ENCODE measurements around the gene FRAS1.
"Not testable (repeated sequence)": the region's sequence is repeated elsewhere in the genome, so short reads cannot be mapped to it uniquely, and the experiment has no call there.

FRAS1 gene

DNA sequence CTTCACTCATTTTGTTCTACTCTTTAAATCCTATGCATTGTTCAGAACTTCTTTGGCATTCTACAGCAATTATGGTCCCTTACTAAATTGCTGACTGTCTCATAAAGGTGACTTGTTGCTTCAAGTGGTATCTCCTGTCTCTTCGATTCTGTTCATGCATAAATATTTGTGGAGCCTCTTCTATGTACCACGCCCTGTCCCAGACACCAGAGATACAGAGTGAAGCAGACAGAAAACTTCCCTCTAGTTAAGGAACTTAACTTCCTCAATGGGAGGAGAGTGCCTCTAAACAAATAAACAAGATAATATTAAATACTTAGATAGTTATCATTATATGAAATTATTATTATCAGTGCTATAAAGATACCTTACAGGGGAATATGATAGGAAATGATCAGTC, 235.7 kb downstream of the FRAS1 start:
- FAIRE-seq, result no peak
- TF ChIP-seq, protein P1, sequence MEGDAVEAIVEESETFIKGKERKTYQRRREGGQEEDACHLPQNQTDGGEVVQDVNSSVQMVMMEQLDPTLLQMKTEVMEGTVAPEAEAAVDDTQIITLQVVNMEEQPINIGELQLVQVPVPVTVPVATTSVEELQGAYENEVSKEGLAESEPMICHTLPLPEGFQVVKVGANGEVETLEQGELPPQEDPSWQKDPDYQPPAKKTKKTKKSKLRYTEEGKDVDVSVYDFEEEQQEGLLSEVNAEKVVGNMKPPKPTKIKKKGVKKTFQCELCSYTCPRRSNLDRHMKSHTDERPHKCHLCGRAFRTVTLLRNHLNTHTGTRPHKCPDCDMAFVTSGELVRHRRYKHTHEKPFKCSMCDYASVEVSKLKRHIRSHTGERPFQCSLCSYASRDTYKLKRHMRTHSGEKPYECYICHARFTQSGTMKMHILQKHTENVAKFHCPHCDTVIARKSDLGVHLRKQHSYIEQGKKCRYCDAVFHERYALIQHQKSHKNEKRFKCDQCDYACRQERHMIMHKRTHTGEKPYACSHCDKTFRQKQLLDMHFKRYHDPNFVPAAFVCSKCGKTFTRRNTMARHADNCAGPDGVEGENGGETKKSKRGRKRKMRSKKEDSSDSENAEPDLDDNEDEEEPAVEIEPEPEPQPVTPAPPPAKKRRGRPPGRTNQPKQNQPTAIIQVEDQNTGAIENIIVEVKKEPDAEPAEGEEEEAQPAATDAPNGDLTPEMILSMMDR (IDR thresholded peaks at IDR 0.05; ENCODE audit: insufficient read depth, missing control alignments), result no peak
- no peak for DNase-seq (ENCODE audit: insufficient read length, low spot score)

DNA sequence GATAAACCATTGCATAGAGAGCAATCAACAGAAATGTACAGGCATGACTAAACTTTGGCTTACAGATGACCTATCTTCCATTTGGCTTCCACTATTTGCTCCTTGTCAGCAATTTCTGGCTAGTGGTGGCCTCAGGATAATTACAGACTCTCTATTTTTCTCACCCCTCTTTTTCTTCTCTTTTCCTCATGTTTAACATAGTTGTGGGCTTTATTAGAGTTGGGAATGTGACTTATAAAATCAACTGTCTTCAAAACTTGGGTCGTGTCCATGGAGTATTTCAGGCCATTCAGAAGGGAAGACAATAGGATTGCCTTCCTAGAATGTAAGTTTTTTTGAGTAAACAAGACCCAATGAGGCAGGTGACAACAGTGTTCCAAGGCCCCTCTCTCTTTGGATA, 236.2 kb downstream of the FRAS1 start:
- no peak for FAIRE-seq
- no peak for DNase-seq (ENCODE audit: insufficient read length, low spot score)
- TF ChIP-seq, protein P1 (IDR thresholded peaks at IDR 0.05; ENCODE audit: insufficient read depth, missing control alignments), result no peak

DNA sequence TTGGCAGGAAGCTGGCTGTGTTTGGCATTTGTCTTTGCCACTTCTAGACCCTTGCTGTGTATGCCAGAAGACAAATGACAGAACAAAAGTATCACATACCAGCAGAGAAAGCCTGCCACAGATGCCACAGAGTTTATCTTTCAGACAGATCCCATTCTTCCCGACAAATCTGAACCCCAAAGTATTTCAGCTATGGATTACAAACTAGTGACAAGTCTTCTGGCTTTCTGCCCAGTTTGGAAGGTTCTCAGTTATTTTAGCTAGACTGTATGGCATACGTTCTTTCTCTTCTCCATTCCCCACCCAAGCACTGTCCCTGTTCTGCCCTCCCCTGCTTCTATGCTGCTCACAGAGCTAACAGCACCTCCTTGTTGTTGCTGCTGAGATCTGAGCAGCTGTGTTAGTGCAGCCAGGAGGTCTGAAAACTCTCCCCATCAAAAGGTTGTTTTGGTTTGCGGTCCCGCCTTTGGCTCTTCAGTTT, 236.7 kb downstream of the FRAS1 start:
- DNase-seq (ENCODE audit: insufficient read length, low spot score) (no peak), FAIRE-seq (no peak)
- TF ChIP-seq, protein P1 (IDR thresholded peaks at IDR 0.05; ENCODE audit: insufficient read depth, missing control alignments), result no peak

DNA sequence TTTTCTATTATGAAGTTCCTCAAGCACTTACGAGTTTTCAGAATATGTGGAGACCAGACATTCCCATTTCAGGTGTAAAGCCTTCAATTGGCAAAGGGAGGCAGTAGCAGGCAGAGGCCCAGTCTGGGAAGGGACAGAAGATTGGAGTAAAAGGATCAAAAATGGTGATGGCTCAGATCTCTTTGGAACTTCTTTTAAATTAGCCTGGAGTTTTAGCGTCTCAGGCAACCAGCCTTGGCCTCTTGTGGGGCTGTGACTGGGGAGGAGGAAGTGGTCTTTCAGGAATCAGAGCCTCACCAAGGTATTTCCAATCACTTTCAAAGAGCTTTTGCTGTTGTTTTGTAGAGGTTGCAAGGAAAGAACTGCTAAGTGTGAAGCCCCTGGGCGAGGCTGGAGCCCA, 239.1 kb downstream of the FRAS1 start:
- TF ChIP-seq, protein P1 (IDR thresholded peaks at IDR 0.05; ENCODE audit: insufficient read depth, missing control alignments), result no peak
- FAIRE-seq (no peak), DNase-seq (ENCODE audit: insufficient read length, low spot score) (no peak)

DNA sequence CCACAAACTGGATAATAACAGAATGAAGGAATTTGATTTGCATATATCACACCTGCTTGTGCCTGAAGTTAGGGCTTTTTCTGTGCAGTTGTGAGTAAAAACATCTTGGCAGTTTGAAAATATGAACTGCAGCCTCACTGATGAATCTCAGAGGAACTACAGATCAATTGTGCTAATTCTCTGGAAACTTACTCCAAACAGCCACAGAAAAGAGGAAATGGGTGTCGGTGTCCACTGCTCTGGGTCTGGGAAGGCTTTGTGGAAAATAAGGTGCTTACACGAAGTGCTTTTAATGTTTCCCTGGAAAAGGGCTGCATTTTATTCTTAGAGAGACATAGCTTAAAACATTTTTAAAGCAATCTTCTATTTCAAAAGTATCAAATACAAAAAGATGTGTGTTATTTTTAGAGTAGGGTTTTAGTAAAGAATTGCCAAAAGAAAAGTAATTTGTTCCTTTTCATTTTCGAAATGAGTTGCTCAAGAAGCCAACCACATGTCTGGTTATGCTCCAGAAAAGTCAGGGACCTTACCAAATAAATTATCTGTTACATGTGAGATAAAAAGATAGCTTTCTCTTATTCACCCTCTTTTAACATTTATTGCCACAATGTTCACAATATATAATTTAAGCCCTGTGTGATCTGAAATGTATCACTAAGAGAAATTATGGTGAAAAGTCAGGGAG, 240.1 kb downstream of the FRAS1 start:
- TF ChIP-seq, protein P1 (IDR thresholded peaks at IDR 0.05; ENCODE audit: insufficient read depth, missing control alignments), result no peak
- DNase-seq (ENCODE audit: insufficient read length, low spot score) (no peak), FAIRE-seq (no peak)

DNA sequence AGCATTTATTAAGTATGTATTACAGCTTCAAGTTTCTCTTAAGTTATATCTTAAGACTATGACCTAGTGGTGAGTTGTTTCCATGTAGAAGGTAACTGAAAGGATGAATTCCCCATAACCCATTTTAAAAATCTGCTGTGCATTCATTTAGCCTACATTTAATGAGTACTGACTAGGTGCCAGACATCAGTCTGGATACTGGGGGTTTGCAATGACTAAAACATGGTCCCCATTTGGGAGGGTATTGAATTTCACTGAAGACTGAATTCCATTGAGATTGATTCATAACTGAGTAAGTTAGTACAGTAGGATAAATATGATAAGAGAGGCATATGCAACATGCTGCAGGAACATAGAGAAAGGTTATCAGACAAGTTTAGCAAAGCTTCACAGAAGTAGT, 241.5 kb downstream of the FRAS1 start:
- no peak for FAIRE-seq
- DNase-seq (ENCODE audit: insufficient read length, low spot score), result no peak
- TF ChIP-seq, protein P1 (IDR thresholded peaks at IDR 0.05; ENCODE audit: insufficient read depth, missing control alignments), result no peak

DNA sequence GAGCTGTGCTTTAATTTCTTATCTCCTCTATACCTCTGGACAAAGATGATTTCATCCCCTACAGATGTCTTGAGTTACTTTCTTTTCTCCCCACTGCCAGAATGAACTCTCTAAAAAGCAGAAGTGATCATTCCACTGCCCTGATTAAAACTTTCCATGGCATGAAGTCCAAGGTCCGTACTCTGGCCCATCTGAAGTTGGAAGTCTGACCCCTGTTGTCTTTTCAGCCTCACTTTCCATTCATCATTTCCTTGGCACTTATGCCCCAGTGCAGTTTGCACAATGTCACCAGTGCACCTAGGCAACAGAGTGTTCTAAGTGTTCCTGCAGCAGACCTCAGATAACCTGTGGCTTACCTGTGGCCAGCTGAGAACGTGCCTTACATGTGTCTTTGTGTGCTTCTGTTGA, 242.4 kb downstream of the FRAS1 start:
- FAIRE-seq, result no peak
- DNase-seq (ENCODE audit: insufficient read length, low spot score), result no peak
- TF ChIP-seq, protein P1 (IDR thresholded peaks at IDR 0.05; ENCODE audit: insufficient read depth, missing control alignments), result no peak

DNA sequence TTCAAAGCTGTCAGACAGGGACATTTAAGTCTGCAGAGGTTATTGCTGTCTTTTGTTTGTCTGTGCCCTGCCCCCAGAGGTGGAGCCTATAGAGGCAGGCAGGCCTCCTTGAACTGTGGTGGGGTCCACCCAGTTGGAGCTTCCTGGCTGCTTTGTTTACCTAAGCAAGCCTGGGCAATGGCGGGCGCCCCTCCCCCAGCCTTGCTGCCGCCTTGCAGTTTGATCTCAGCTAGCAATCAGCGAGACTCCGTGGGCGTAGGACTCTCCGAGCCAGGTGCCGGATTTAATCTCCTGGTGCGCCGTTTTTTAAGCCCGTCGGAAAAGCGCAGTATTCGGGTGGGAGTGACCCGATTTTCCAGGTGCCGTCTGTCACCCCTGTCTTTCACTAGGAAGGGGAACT, 250.1 kb downstream of the FRAS1 start:
- not testable (repeated sequence) for DNase-seq (ENCODE audit: insufficient read length, low spot score); FAIRE-seq

Data from D721Med (cell line).